Keratinocyte (primary cell): ENCODE measurements around the gene FBXO38.

ENCODE experiments used
- CTCF ChIP-seq, 3 experiments: IDR thresholded peaks in 1 of 3; conservative IDR thresholded peaks in 1 of 3; optimal IDR thresholded peaks in 1 of 3; 2 replicates in 2 of 3; 3 replicates in 1 of 3; pipeline versions ENCODE3 to v1.5.1; 2011; ENCODE audit warnings: low read length in 3 of 3, mild to moderate bottlenecking in 3 of 3, moderate library complexity in 2 of 3, control low read depth in 1 of 3, inconsistent platforms in 1 of 3; ENCODE audit not compliant: insufficient read depth in 2 of 3; ENCODE audit errors: extremely low read depth in 1 of 3
- EZH2 ChIP-seq: IDR thresholded peaks from one replicate; pipeline ENCODE4 v1.6.1; 2012; ENCODE audit warnings: inconsistent platforms, mild to moderate bottlenecking, low read length, moderate library complexity

- TF ChIP-seq CTCF (optimal IDR thresholded peaks at IDR 0.05 in 1 of 3, IDR thresholded peaks at IDR 0.05 in 1 of 3, conservative IDR thresholded peaks at IDR 0.05 in 1 of 3; ENCODE audit: extremely low read depth in 1 of 3, insufficient read depth in 2 of 3, low read length in 3 of 3) (no peak), EZH2 (no peak)
These were observed 84.2 kb downstream of the FBXO38 start for GRCh38 chr5:148467958-148468357.
